Occipital lobe (tissue), 2 donors: ENCODE results near the gene ETFA. TPM values are rescaled to one million over a fixed set of nuclear protein-coding genes. Genes with fewer than 3 reads are reported as not detected.

ENCODE experiments used
- DNase-seq: peaks from one replicate; lab custom pipeline; 2025; lab: John Stamatoyannopoulos, UW
- total RNA-seq: library from RNA; depleted of rRNA; stranded (reverse); fragments of >200 nt; gene quantifications from one replicate; pipeline ENCODE4 v1.2.3, GENCODE V29; 2014

Gene ETFA
- total RNA-seq, 1 donor from 2014 or later = 66.3 TPM

DNA sequence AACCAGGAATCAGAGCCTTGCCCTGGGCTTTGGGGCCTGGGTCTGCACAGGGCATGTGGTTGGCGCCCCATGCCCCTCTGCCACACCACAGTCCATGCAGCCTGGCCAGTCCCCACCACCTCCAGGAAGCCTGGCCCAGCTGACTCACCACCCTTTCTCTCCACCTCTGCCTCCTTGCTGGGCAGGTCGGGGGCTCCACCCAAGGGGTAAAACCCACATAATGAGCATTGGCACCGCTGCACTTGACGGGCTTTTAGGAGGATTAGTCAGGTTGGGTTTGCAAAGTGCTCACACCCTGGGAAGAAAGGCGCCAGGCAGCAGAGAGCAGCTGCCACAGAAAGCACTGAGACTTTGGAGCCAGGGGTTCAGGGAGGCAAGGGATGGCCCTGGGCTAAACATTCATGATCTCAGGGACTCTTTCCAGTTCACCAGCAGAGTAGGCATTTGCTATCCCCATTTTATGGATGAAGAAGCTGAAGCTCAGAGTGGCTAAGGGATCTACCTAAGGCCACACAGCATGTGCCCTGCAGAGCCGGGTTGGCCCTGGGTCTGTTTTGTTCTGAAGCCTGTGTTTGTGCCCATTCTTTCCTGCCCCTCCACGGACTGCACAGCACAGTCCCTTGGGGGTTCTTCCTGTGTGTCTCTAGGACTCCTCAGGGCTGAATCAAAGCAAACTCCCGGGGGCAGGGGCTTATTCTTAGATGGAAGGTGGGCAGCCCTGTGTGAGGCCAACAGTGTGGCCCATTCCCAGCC, 113.4 kb downstream of the ETFA start:
- DNase-seq = no peak

DNA sequence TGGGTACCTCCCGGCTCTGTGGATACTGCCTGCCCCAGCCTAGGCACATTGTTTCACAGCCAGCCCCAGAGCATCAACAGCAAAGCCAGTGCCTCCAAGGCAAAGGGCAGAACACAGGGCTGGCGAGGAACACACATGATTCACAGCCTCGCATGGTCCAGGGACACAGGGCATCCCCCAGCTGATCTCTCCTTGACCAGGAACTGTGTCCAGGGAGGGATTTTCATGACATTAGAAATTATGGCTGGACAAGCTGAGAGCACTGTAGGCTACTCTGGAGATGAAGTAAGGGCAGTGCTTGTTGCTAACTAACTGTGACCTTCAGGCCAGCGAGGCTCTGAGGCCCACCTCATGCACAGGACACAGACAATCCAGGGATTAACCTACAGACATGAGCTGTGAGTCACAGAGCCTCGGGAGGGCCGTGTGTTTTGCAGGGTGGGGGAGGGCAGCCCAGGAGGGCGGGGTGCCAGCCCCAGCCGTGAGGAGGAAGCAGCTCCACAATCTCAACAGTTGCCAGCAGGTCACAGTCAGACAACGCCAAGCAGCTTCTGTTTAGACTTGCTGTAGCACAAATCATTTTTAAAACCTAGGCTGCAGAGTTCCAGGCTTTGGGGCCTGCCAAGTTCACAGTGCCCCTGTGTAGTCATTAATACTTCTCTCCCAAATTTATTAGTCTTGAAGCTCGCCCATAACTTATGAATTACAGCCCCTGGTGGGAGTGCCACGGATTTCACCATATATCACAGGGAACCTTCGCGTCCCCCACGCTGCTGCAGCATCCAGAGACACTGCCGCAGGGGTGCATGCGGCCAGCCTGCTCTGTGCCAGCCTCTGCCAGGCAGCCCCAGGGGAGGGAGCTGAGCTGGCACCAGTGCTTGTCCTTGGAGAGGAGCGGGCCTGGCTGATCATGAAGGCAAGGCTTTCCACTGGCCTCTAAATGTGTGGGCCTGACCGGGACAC, 114.7 kb downstream of the ETFA start:
- peak; percentile 41 for DNase-seq

DNA sequence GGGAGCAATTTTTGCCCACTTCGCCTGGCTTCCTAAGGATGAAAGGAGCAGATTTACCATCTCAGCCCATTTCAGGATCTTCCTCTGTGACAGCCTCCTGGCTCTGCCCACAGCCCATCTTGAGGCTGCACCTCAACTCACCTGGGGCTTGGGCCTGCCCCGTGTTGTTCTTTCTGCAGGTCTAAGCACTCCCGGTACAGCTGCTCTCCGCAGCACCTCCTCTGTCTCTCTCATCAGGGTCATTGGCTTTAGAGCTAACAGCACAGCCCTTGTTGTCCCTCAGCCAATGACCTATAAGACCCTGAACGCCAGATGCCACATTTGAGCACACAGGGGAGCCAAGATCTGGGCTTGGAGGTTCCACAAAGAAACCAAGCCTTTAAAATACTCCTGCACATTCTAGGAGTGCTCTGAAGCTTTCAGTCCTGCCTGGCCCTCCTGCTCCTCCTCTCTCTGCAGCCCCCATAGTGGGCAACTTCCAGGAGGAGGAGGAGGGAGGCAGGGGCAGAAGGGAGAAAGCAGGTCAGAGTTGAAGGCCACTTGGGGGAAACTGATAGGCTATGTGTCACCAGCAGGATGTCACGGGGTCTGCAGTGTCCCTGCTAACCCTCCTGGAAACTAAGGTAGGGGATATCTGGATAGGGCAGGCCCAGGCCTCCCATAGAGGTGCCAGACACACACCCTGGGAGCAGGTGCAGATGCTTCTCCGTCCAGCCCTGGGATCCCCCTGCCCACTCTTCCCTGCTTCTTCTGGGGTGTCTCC, 115.6 kb downstream of the ETFA start:
- DNase-seq = no peak

DNA sequence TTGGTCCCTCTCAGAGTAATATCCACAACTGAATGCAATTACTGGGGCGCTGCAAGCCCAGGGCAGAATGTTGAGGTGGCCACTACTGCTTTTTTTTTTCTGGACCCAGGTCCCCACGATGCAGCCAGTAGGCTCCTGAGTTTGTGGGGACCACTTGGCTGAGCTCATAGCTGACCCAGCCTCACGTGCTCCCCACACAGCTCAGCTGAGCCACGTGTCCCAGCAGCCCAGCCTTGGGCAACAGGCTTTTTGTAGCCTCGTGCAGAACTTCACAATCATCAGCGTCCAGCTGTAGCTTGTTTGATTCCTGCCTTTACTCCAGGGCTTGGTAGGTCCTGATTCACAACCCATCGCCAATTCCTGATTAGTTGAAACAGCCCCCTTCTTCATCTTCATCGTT, 117.3 kb downstream of the ETFA start:
- DNase-seq = no peak

DNA sequence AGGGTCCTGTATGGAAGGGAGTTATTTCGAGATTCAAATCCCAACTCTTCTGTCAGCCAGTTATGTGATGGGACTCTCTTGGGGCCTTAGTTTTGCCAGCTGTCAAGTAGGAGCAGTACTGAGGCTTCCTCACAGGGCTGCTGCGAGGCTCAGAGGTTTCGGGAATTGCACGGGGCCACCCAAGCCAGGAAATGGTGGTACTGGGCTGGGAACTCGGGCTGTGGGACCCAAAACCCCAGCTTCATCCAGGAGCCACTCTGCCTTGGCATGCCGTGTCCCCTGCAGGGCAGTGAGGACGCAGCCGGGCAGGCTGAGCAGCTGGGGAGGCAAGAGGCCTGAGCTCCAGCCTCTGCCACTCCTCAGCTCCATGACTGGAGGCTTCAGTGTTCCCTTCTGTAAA, 118.6 kb downstream of the ETFA start:
- no peak for DNase-seq

DNA sequence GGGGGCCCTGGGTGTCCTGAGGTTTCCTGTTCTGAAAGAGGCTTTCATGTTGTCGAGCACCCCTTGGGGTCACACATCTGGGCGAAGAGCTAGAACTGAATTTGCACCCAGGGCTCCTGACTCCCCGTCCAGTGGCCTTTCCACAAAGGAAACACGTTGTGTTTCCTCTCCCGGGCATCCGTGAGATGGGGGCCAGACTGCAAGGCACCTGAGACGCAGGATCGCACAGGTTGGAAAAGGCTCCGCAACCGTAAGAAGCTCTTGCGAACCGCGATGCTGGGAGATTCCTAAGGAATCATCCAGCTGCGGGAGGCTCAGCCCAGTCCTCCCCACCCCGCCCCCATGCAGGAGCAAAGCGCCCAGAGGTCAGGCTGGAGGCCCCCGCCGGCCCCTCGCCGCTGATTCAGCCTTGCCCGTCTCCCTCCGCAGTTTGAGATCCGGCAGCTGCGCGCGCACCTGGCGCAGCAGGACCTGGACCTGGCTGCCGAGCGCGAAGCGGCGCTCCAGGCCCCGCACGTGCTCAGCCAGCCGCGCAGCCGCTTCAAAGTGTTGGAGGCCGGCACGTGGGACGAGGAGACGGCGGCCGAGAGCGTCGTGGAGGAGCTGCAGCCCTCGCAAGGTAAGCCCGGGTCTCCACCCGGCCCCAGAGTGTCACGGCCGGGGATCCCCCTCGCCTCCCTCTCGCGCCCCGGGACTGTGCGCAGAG, 119.6 kb downstream of the ETFA start:
- no peak for DNase-seq

DNA sequence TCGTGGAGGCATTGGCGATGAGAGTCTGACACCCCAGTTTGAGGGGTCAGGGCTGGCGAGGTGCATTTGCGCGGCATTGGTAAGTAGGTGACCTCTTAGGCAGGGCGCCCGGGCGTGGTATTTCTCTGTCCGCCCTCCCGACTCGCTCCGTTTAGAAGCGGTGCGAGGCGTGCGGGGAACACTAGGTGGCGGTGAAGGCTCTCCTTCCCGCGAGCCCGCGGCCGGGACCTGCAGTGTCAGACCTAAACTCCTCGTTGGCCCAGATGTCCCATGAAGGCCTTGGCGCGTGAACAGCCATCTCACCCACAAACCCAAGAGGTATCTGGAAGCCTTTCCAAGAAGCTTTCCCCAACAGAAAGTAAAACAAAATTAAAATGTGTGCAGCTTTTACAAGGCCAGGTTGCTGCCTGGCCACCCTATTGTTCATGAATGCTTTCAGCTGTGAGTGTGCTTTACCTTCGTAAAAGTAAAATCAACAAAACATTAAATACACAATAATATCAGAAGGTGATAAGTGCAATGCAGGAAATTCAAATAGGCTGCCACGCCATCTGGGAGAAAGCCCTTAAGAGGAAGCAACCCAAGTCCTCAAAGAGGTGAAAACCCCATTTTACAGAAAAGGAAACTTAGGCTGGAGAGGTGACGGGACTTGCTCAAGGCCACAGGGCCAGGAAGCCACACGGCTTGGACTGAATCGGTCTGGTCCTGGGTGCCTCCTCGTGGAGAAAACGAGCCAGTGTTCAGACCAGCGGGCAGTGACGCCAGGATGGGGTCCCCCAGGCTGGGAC, 120.3 kb downstream of the ETFA start:
- DNase-seq = peak; percentile 67

DNA sequence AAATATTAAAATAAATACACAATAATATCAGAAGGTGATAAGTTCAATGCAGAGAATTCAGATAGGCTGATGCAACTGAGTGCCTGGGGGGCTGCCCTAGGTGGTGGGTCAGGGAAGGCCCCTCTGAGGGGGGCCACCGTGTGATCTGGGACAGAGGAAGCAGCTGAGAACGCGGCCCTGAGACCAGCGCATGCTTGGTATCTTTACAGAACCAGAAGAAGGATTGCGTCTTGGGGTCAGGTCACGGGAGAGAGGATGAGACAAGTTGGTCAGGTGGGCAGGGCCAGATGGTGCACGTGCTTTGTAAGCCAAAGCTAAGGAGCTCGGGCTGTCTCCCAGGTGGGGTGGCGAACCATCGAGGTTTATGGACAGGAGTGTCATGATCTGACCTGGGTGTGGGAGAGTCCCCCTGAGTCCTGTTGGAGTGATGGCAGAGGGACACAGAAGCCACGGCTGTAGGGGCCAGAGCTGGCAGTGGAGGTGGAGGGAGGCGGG, 121.2 kb downstream of the ETFA start:
- no peak for DNase-seq

DNA sequence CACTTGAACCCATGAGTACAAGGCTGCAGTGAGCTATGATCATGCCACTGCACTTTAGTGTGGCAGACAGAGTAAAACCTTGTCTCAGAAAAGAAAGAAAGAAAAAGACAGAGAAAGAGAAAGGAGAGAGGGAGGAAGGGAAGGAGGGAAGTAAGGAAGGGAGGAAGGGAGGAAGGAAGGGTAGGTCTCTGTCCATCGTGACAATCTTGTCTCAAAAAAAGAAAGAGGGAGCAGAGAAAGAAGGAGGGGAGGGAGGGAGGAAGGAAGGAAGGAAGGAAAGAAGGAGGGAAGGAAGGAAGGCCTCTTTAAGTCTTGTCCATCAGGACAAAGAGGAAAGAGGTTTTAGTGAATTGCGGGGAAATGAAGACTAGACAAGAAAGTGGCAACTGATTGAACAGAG, 122.2 kb downstream of the ETFA start:
- DNase-seq = no peak

DNA sequence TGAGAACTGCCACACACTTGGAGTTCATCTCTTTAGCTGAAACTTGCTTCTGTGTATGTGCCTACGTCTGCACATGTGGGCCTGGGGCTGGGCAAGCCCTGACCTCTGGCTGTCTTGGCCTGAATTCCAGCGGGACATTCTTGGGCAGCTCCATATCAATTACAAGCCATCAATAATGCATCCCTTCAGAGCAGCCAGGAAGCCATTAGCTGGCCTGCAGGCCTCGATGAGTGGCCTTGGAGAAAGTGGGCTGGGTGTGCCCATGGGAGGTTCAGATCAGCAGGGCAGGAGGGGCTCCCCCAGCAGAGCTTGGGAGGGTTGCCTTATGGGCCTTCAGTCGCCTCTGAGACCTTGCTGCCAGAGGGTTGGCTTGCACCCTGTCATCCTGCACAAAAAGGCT, 124.1 kb downstream of the ETFA start:
- no peak for DNase-seq

DNA sequence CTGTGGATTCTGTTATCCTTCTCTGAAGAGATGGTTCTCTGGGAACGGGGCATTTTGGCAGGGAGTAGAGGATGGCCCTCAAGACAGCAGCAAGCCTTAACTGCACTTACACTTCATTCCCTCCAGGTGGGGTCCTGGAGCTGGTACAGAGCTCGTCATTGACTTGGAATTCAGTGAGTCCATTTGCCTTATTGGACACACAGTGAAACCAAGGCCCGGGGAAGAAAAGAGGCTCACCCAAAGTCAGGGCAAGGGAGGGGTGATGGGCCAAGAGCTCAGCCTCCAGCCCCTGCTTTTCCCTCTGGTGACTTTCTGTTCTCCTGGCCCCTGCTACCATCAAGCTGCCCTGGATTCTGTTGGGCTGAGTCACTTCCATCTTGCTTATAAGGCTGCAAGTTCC, 125.6 kb downstream of the ETFA start:
- DNase-seq = no peak

DNA sequence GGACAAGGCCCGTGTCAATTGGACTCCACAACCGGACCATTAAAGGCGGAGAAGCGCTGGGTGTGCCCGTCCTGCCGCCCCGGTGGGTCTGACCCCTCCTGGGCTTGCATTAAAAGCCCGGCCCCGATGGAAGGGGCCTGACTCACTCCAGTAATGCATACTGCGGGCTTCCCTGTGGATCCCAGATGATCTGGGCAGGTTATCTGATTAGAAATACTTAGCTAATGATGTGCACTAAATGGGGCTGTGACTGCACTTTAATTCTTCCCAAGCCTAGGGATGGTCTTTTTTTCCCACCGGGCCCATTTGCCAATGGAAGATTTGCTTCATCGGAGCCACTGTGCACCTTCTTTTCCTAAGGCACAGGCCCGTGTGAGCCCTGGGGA, 126.6 kb downstream of the ETFA start:
- no peak for DNase-seq

DNA sequence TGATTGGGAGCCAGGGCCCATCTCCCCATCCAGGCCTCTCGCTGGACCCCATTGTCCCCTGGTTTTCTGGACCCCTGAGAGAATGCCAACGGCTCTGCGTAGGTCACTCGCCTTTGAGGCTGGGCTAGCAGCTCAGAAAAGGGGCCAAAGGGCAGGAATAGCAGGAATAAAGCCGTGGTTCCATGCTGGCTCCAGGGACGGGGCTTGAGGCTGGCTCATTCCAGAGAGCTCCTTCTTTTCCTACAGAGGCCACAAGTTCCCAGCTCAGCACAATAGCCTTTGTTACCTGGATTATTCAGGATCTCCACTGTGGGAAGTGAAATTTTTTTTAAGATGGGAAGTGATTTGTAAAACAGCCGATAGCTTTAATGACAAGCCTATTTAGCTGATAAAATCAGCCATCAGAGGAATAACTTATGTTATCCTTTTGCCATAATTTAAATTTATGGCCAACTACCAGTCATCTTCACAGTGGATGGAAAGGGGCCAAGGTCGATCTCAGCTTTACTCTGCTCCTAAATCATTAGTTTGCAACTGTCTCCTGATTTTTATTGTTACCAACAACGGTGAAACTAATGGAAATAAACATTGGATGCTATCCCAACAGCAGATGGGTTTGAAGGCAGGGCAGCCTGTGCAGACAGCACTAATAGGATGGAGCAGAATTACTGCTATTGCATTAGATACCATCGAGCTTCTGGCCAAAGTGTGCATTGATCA, 127.2 kb downstream of the ETFA start:
- DNase-seq = no peak

DNA sequence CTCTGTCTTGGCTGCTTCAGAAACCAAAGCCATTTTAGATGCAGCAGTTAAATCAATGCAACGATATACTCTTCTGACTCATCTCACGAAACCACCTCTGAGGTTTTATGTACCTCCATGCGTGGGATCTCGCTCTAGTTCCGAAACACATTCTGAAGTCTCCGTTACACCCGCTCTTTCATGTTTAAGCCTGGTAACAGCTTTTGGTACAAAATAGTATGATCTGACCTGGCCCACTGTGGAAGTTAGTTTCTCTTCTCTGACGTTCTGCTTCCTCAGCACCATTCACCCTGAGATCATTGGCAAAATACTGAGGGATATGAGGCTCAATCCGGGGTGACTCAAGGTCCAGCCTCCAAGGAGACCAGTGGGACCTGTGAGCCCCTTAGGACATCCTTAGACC, 129.6 kb downstream of the ETFA start:
- no peak for DNase-seq

DNA sequence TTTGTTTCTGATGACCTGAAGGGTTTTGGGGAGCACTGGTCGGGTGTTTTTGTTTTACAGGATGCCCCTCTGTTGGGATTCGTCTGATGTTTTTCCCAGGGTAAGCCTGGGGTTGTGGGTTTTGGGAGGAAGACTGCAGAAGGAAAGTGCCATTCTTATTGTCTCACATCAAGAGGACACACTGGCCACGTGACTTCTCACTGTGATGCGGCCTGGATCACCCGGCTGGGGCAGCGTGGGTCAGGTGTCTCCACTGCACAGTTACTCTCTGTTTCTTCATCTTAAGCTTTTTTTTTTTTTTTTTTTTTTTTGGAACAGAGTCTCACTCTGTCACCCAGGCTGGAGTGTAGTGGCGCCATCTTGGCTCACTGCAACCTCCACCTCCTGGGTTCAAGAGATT, 130.9 kb downstream of the ETFA start:
- DNase-seq = no peak

DNA sequence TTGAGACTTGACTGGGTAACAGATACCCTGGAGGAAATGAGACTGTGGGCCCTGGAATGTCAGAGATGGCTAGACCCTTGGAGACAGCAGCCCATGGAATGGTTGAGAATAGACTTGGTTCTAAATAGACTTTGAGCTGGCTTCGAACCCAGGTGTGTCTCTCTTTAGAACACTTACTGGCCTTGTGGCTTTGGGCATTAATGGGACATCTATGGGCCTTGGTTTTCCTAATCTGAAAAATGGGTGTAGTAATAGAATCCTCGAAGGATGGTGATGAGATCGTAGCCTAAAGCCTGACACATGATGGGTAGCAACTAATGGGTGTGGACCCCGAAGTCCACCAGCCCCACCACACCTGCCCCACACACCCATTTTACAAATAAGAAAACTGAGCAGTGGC, 132.2 kb downstream of the ETFA start:
- no peak for DNase-seq

DNA sequence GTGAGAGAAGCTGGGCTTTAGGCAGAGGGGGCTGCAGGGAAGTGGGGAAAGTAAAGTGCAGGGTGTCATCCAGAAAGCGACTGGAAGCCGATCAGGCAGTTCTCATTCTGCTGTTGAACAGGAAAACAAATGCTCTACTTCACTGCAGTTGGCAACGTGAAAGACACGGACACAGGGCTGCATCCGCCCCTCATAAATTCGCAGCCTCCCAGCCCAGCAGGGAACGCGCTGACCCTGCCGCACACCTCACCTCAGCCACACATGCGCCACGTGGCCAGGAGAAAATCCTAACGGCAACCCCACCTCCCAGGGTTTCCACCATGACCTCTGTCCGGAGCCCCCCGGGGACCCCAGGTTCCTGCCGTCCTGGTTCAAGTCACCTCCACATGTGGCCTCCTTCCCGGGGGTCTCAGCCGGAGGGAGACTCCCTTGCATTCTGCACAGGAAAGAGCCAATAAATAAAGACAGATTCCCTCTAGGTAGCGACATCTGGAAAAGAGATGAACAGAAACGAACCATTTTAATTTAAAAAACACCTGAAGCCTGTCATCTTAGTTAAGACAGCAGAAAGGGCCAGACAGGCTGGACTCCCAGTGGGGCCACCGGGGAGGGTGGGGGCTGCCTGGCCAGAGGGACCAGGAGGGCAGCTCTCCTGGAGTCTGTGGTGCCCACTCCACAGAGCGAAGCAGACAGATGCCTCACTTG, 132.8 kb downstream of the ETFA start:
- no peak for DNase-seq

DNA sequence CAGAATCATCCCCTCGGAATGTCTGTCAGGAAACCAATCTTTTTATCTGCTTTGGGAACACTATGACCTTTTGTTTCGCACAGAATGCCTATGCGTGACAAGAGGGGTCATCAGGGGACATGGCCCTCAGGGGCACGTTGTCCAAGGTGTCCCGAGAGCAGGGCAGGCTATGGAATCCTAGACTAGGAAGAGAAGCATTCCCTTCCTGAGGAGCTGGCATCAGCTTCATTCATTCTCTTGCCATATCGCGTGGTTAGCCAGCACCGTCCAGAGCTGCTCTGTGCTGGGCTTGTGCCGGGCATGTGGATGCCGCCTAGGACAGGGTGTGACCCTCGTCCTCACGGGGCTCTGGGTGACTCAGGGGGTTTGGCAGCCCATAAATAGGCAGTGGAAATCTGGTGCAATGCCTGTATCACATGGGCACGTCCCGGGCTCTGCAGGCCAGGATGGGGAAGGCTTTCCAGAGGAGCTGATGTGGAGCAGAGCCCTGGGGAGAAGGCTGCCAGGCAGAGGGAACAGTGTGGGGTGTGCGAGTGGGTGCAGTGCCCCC, 133.7 kb downstream of the ETFA start:
- peak; percentile 27 for DNase-seq
